Thoracic aorta (tissue), 2 donors: ENCODE data around the gene BANF2. TPM values are rescaled to one million over a fixed set of nuclear protein-coding genes. Genes with fewer than 3 reads are reported as not detected.

Experiments
- ATAC-seq: fragments of 150-250 bp; one replicate; pipeline ENCODE4 v1.8.0; 2017; ENCODE audit warnings: low read depth; ENCODE audit not compliant: insufficient number of reproducible peaks, low FRiP score
- DNase-seq: peaks from one replicate; pipeline ENCODE4 v3.0.0-alpha.2; 2020; ENCODE audit warnings: low spot score
- H3K27ac ChIP-seq, 2 donors: fragments of 200-600 bp; sonication (generic); 1 replicate in 1 of 2; 2 replicates in 1 of 2; pipeline ENCODE4 v1.5.1; 2016; ENCODE audit warnings: mild to moderate bottlenecking in 2 of 2, moderate library complexity in 2 of 2
- H3K27me3 ChIP-seq: fragments of 200-600 bp; sonication (generic); replicated peaks from 2 replicates; pipeline ENCODE4 v1.6.0; 2016; ENCODE audit warnings: mild to moderate bottlenecking; ENCODE audit not compliant: insufficient read depth
- H3K36me3 ChIP-seq: fragments of 200-600 bp; sonication (generic); one replicate; pipeline ENCODE4 v1.5.1; 2016
- H3K4me1 ChIP-seq, 2 donors: fragments of 200-600 bp; sonication (generic); 1 replicate in 1 of 2; 2 replicates in 1 of 2; pipeline versions ENCODE4 v1.5.1 to v1.6.0; 2016; ENCODE audit warnings: low read depth in 2 of 2, mild to moderate bottlenecking in 1 of 2; ENCODE audit not compliant: control insufficient read depth in 1 of 2
- H3K4me3 ChIP-seq: fragments of 200-600 bp; sonication (generic); 2 replicates; pipeline ENCODE4 v1.5.1; 2016; ENCODE audit warnings: mild to moderate bottlenecking
- H3K9me3 ChIP-seq: fragments of 200-600 bp; sonication (generic); 2 replicates; pipeline ENCODE4 v1.5.1; 2016
- total RNA-seq, 2 donors: library from RNA; depleted of rRNA; stranded (reverse); fragments of >200 nt; gene quantifications; one replicate each; pipeline versions ENCODE4 v1.1.0 to v1.2.3, GENCODE V29; 2016
- TF ChIP-seq, protein P1 (sequence below): fragments of 200-600 bp; sonication (generic); IDR thresholded peaks from one replicate; pipeline ENCODE4 v1.5.1; 2019; ENCODE audit warnings: antibody characterized with exemption

The BANF2 gene
- total RNA-seq, 2 donors from 2014 or later: not detected

DNA sequence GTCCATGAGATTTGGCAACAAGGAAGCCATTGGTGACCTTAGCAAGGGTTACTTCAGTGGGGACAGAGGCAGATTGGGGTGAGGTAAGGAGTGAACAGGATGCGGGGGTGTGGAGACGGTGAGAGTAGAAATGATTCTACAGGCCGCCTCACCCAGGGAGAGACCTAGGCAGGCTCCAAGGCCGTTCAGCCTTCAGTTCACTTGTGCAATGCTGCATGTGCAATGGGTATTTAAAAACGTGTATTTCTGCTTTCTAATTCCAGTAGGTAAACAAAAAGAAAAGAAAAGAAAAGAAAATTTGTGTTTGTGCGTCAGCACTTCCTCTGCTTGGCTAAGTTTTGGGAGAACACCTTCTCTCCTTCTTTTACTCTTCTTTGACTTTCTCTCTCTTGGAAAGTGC is 56.8 kb downstream of the BANF2 start:
- Histone ChIP-seq H3K27ac (no peak overlapping the region), H3K9me3 (peaks cover 13% of the 10 kb centered on the region), H3K36me3 (no peaks in the 10 kb centered on the region), H3K4me1 (no peaks in the 10 kb centered on the region), H3K27me3 (no peaks in the 10 kb centered on the region), H3K4me3 (no peak overlapping the region)
- no peak for DNase-seq
- TF ChIP-seq, protein P1, sequence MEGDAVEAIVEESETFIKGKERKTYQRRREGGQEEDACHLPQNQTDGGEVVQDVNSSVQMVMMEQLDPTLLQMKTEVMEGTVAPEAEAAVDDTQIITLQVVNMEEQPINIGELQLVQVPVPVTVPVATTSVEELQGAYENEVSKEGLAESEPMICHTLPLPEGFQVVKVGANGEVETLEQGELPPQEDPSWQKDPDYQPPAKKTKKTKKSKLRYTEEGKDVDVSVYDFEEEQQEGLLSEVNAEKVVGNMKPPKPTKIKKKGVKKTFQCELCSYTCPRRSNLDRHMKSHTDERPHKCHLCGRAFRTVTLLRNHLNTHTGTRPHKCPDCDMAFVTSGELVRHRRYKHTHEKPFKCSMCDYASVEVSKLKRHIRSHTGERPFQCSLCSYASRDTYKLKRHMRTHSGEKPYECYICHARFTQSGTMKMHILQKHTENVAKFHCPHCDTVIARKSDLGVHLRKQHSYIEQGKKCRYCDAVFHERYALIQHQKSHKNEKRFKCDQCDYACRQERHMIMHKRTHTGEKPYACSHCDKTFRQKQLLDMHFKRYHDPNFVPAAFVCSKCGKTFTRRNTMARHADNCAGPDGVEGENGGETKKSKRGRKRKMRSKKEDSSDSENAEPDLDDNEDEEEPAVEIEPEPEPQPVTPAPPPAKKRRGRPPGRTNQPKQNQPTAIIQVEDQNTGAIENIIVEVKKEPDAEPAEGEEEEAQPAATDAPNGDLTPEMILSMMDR: no peak
- ATAC-seq: no peak

DNA sequence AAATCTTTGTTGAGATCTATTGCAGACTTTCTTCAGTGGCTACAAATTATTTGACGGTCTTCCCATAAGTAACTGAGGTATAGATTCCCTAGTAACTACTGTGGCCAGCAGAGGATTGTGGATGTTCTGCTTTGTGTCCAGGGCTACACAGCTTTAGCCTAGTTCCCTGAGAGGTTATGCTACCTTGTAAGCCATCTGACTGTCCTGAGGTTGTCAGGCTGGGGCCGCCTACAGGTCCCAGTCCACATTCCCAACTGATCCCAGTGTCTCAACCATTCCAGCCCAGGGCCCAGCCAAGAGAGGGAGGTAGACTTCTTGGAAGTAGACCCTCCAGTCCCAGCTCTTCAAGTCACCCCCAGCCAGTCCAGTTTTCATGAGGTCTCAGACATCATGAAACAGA is 57.7 kb downstream of the BANF2 start:
- H3K9me3 ChIP-seq: peaks cover 13% of the 10 kb centered on the region
- no peak for DNase-seq

DNA sequence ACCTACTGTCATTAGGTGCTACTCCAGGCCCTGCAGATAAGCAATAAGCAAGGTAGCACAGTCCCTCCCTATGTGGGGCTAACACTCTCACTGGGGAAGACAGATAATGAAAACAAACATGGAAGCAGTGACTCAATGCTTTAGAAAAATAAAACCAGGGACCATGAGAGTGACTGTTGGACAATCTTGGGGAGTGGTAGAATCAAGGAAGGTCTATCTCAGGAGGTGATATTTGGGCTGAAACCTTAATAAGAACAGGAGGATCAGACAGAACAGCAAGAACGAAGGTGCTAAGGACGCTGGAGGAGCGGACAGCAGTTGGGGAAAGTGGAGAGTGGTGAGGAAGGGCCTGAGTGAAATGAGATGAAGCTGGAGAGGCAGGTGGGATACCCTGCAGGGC is 58.2 kb downstream of the BANF2 start:
- Histone ChIP-seq H3K4me1 (no peaks in the 10 kb centered on the region), H3K9me3 (peaks cover 13% of the 10 kb centered on the region), H3K27me3 (no peaks in the 10 kb centered on the region), H3K4me3 (no peak overlapping the region), H3K27ac (no peak overlapping the region), H3K36me3 (no peaks in the 10 kb centered on the region)
- DNase-seq: no peak
- TF ChIP-seq, protein P1: no peak
- ATAC-seq: no peak

More for the DNA sequence above, 57.7 kb downstream of the BANF2 start:
- no peak for ATAC-seq
- Histone ChIP-seq H3K36me3 (no peaks in the 10 kb centered on the region), H3K27me3 (no peaks in the 10 kb centered on the region), H3K27ac (no peak overlapping the region), H3K4me3 (no peak overlapping the region), H3K4me1 (no peaks in the 10 kb centered on the region)
- TF ChIP-seq, protein P1: no peak

DNA sequence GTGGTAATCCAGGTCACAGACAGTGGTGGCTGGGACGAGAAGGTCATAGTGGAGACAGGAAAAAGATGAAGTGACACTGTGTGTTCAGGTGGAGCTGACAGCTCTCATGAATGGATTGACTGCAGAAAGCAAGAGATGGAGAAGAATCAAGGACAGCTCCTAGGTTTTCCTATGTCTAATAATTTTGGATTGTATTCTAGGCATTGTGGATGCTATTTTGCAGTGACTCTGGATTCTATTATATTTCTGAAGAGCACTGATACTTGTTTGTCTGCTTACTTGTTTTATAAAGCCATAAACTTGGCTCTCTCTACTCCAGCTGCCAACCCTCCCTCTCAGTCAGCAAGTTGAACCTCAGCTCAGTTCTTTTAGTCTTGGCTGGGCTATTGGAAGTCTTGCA is 58.7 kb downstream of the BANF2 start:
- H3K4me3 ChIP-seq: no peak overlapping the region
- TF ChIP-seq, protein P1: no peak
- DNase-seq: no peak
- ATAC-seq: no peak
- no peaks in the 10 kb centered on the region for H3K4me1 ChIP-seq
- no peaks in the 10 kb centered on the region for H3K27me3 ChIP-seq
- no peak overlapping the region for H3K27ac ChIP-seq
- H3K9me3 ChIP-seq: peaks cover 13% of the 10 kb centered on the region
- H3K36me3 ChIP-seq: no peaks in the 10 kb centered on the region

DNA sequence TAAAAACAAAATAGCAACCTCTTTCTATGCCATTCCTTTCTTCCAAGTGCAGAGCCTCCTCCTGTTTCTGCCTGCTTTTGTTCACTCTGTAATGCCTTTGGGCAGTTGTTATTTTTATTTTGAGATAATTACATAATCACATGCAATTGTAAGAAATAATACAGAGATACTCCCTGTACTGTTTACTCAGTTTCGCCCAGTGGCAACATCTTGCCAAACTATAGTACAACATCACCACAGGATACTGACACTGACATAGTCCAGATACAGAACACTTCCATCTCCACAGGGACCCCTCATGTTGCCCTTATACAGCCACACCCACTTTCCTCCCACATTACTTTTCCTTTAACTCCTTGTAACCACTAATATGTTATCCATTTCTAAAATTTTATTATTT is 59.7 kb downstream of the BANF2 start:
- ATAC-seq: no peak
- TF ChIP-seq, protein P1: no peak
- Histone ChIP-seq H3K9me3 (peaks cover 13% of the 10 kb centered on the region), H3K27me3 (no peaks in the 10 kb centered on the region), H3K4me1 (no peaks in the 10 kb centered on the region), H3K27ac (no peak overlapping the region), H3K36me3 (no peaks in the 10 kb centered on the region), H3K4me3 (no peak overlapping the region)
- DNase-seq: no peak
